Small intestine (tissue), 7 donors: Measurements from ENCODE around the gene SPAG9. TPM values are rescaled to one million over a fixed set of nuclear protein-coding genes. Genes with fewer than 3 reads are reported as not detected.

ENCODE experiments used
- DNase-seq, 2 donors: peaks; one replicate each; pipeline versions ENCODE4 v3.0.0 to v3.0.0-alpha.2; 2013
- FAIRE-seq: peaks from 2 replicates; lab custom pipeline; 2012; peaks lifted over from hg19 to GRCh38; lab: Jason Lieb, UNC
- H3K27ac ChIP-seq, 3 donors: one replicate each; pipeline ENCODE4 v1.5.1; 2013; ENCODE audit warnings: low read length in 2 of 3, mild to moderate bottlenecking in 2 of 3, control low read depth in 1 of 3, inconsistent platforms in 1 of 3, low read depth in 1 of 3, moderate library complexity in 1 of 3
- H3K27me3 ChIP-seq, 3 donors: one replicate each; pipeline ENCODE4 v1.6.1; 2013; ENCODE audit warnings: low read length in 3 of 3, inconsistent platforms in 1 of 3; ENCODE audit not compliant: control insufficient read depth in 3 of 3, insufficient read depth in 3 of 3
- H3K36me3 ChIP-seq, 3 donors: one replicate each; pipeline ENCODE4 v1.6.1; 2013; ENCODE audit warnings: low read length in 3 of 3, inconsistent platforms in 1 of 3, low read depth in 1 of 3, mild to moderate bottlenecking in 1 of 3, moderate library complexity in 1 of 3; ENCODE audit not compliant: control insufficient read depth in 3 of 3, insufficient read depth in 2 of 3
- H3K4me1 ChIP-seq, 3 donors: one replicate each; pipeline ENCODE4 v1.6.1; 2013; ENCODE audit warnings: low read length in 2 of 3, inconsistent platforms in 1 of 3, low read depth in 1 of 3, mild to moderate bottlenecking in 1 of 3, moderate library complexity in 1 of 3; ENCODE audit not compliant: control insufficient read depth in 3 of 3, insufficient read depth in 2 of 3
- H3K4me3 ChIP-seq, 3 donors: one replicate each; pipeline ENCODE4 v1.5.1; 2013; ENCODE audit warnings: low read length in 3 of 3, control low read depth in 1 of 3, inconsistent platforms in 1 of 3, low read depth in 1 of 3, mild to moderate bottlenecking in 1 of 3, moderate library complexity in 1 of 3
- H3K9me3 ChIP-seq, 2 donors: one replicate each; pipeline ENCODE4 v1.6.1; 2013; ENCODE audit warnings: low read depth in 1 of 2, low read length in 1 of 2; ENCODE audit not compliant: control insufficient read depth in 2 of 2, insufficient read depth in 1 of 2
- WGBS, 3 donors: extraction: QIAGEN DNeasy Blood & Tissue Kit; methylation state at CpG; one replicate each; pipeline ENCODE4 v1.1.7; 2013; 5-methylcytosine and 5-hydroxymethylcytosine counted together
- polyA plus RNA-seq, 4 donors: library from polyadenylated mRNA; stranded (reverse) in 3 of 4; unstranded in 1 of 4; fragments of 200-250 nt in 3 of 4; fragments of 120-200 nt in 1 of 4; gene quantifications; one replicate each; pipeline versions ENCODE4 v1.2.1 to v1.2.3, GENCODE V29; 2013
- donor health status: healthy with polysubstance abuse.
- donor health status: control.
- donor health status: control.
- donor health status: Bipolar disorder and iron deficiency.
- donor health status: healthy.

SPAG9 gene
- polyA plus RNA-seq, 4 donors = 14.1 to 65.9 (median 18.5) TPM

DNA sequence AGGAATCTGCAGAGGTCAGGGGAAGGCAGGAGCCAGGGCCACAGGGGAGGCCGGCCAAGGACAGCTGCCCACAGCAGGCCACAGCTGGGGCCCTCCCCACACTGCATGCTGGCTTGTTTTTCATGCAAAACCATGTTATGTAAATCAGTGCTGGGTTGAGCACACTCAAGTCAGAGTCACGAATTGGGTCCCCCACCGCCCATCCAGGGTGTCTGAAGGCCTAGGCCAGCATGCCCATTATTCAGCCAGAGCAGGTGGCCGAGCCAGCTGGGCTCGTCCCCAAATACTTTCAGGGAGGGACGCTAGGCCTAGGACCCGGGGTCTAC, 203.3 kb downstream of the SPAG9 start:
- DNase-seq (no peak), FAIRE-seq (no peak)
- Histone ChIP-seq H3K4me1 (peaks cover 2 to 77% (median 11%) of the 10 kb centered on the region in 3 donors), H3K27ac (peak overlapping the region in 1 of 3 donors; percentile 95), H3K4me3 (no peak overlapping the region), H3K9me3 (no peaks in the 10 kb centered on the region), H3K36me3 (no peaks in the 10 kb centered on the region), H3K27me3 (no peaks in the 10 kb centered on the region)
- 77 to 90% (median 80%) methylated on average over 7 of the region's 7 CpGs for WGBS, 3 donors

DNA sequence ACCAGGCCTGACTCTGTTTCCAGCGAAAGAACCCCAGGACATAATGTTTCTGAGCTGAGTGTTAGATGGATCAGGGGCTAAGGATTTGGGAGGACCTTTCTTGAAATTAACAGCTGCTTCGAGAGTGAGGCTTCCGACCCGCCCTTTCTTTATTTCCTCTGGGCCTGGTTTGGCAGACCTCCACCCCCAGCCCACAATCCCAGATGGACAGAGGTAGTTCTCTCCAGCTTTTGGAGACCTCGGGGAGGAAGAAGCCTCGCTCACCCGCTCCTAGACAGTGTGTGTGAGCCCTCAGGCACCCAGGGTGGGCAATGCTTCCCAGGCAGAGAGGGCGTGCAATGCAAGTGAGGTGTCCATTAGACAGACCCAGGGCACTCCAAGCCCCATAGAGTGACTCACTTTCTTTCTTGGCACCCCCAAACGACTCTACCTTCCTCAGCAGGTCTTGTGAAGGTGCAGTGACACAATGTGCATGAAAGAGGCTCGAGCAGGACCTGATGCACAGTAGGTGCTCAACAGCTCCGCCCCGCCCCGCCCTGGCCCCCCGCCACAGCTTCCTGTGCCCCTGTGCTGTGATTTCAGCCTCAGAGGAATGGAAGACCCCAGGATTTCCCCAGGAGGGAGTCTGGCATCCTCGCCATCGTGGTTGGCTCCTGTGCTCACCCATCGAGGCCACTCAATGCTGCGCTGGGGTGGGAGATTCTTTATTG, 203.8 kb downstream of the SPAG9 start:
- FAIRE-seq (no peak), DNase-seq (no peak)
- H3K9me3 ChIP-seq = no peaks in the 10 kb centered on the region
- no peaks in the 10 kb centered on the region for H3K36me3 ChIP-seq
- H3K4me3 ChIP-seq = no peak overlapping the region
- H3K27me3 ChIP-seq = no peaks in the 10 kb centered on the region
- 73 to 77% (median 75%) methylated on average over 18 of the region's 18 CpGs for WGBS, 3 donors
- peak overlapping the region in 2 of 3 donors; percentile 32 to 95 for H3K27ac ChIP-seq
- H3K4me1 ChIP-seq = peaks cover 2 to 72% (median 6%) of the 10 kb centered on the region in 3 donors

DNA sequence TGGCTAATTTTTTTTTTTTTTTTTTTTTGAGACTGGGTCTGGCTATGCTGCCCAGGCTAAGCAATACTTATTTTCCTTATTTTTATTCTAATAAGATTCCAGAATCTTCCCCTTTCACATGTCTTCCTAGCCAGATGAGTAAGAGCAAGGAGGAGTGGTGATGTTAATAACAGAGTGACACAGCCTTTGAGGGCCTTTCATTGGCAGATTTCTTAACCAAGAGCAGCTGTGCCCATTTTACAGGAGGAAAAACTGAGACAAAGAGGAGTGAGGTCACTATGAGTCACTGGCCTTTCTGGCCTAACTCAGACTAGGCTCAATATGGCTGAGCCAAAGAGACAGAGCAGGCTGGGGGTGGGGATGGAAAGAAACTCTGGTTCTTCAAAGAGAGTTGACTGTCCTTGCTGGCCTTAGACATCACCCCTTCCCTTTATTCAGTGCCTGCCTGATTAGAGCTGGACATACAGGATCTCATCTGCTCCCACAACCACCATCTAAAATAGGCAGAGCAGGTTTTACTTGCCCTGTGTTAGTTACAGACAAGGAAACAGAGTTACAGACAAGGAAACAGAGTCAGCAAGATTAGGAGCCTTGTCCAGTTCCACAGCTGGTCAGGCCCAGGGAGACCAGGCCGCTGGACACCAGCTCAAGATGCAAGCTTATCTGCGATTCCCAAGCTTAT, 204.5 kb downstream of the SPAG9 start:
- FAIRE-seq (no peak), DNase-seq (no peak)
- 84 to 93% (median 86%) methylated on average over 2 of the region's 2 CpGs for WGBS, 3 donors

GRCh38 chr17:50914505-50915063, 206.1 kb downstream of the SPAG9 start:
- FAIRE-seq (no peak), DNase-seq (no peak)
- no peaks in the 10 kb centered on the region for H3K9me3 ChIP-seq
- no peaks in the 10 kb centered on the region for H3K36me3 ChIP-seq
- H3K27me3 ChIP-seq = no peaks in the 10 kb centered on the region
- peak overlapping the region; percentile 45 to 80 (median 69) for H3K27ac ChIP-seq
- WGBS, 3 donors = 71 to 87% (median 74%) methylated on average over 10 to 11 of the region's 11 CpGs
- H3K4me3 ChIP-seq = no peak overlapping the region
- H3K4me1 ChIP-seq = peaks cover 2 to 58% (median 4%) of the 10 kb centered on the region in 3 donors

More for the DNA sequence above, 204.5 kb downstream of the SPAG9 start:
- H3K36me3 ChIP-seq = no peaks in the 10 kb centered on the region
- H3K27me3 ChIP-seq = no peaks in the 10 kb centered on the region
- H3K4me3 ChIP-seq = no peak overlapping the region
- H3K9me3 ChIP-seq = no peaks in the 10 kb centered on the region
- peaks cover 0 to 65% (median 3%) of the 10 kb centered on the region in 3 donors for H3K4me1 ChIP-seq
- peak overlapping the region in 2 of 3 donors; percentile 69 to 80 for H3K27ac ChIP-seq

- FAIRE-seq = no peak
- no peak overlapping the region for H3K27ac ChIP-seq
Observed at GRCh38 chr17:50913120-50913519, 207.5 kb downstream of the SPAG9 start.

More at GRCh38 chr17:50913120-50913519, 207.5 kb downstream of the SPAG9 start:
- Histone ChIP-seq H3K27me3 (no peaks in the 10 kb centered on the region), H3K36me3 (no peaks in the 10 kb centered on the region), H3K9me3 (no peaks in the 10 kb centered on the region), H3K4me3 (no peak overlapping the region), H3K4me1 (peaks cover 5 to 53% (median 6%) of the 10 kb centered on the region in 3 donors)
- 84 to 97% (median 94%) methylated on average over 2 of the region's 2 CpGs for WGBS, 3 donors
- DNase-seq = no peak

Other genes starting within 250 kb of the SPAG9 start
- 100 to 1,000 TPM in 1 of 4 donors, 10 to 100 TPM in 3; 18.6 to 175 (median 42.7) TPM for gene NME1, start 32.7 kb upstream of the SPAG9 start, polyA plus RNA-seq
- 100 to 1,000 TPM; 336 to 992 (median 467) TPM for gene NME2, start 45.5 kb upstream of the SPAG9 start, polyA plus RNA-seq
- 10 to 100 TPM in 1 of 4 donors, 1 to 10 TPM in 3; 5.7 to 32.9 (median 7.3) TPM for gene MBTD1, start 139.2 kb upstream of the SPAG9 start, polyA plus RNA-seq
- 10 to 100 TPM; 11.4 to 37.4 (median 27.9) TPM for gene UTP18, start 139.7 kb upstream of the SPAG9 start, polyA plus RNA-seq